B cell (primary cell): ENCODE results near the gene ADCY7. TPM values are rescaled to one million over a fixed set of nuclear protein-coding genes. Genes with fewer than 3 reads are reported as not detected.

ENCODE experiments used
- ATAC-seq: fragments of 200-7000 bp; cut with Tn5 transposase; one replicate; pipeline ENCODE4 v1.10.0; 2021; ENCODE audit warnings: low read depth, mild to moderate bottlenecking, moderate number of reproducible peaks, moderate library complexity
- CTCF ChIA-PET: fragments of 350-600 bp; sonication (Branson Sonifier 250); formaldehyde crosslinking; loops from one replicate; lab custom pipeline; 2021; ENCODE audit warnings: antibody characterized with exemption, inconsistent platforms; lab: Charles Lee
- POLR2A ChIA-PET: fragments of 350-600 bp; sonication (Branson Sonifier 250); formaldehyde crosslinking; loops from one replicate; lab custom pipeline; 2021; ENCODE audit warnings: antibody characterized with exemption; lab: Charles Lee
- DNase-seq: peaks from one replicate; pipeline ENCODE4 v3.0.0; 2013
- H2AFZ ChIP-seq: 2 replicates; pipeline ENCODE4 v1.6.1; 2012; ENCODE audit warnings: mild to moderate bottlenecking, low read depth, low read length; ENCODE audit not compliant: insufficient read depth, poor library complexity, severe bottlenecking
- H3K27ac ChIP-seq, 2 donors: 1 replicate in 1 of 2; 2 replicates in 1 of 2; pipeline ENCODE4 v1.5.1; 2012 to 2013; ENCODE audit warnings: low read length in 2 of 2, mild to moderate bottlenecking in 2 of 2, moderate library complexity in 1 of 2
- H3K27me3 ChIP-seq, 4 experiments: fragments of 200-600 bp in 1 of 4; sonication (generic) in 1 of 4; replicated peaks in 1 of 4; 1 replicate in 2 of 4; 2 replicates in 2 of 4; pipeline versions ENCODE4 v1.6.1 to v1.7.0; 2013 to 2016; ENCODE audit warnings: low read length in 3 of 4, mild to moderate bottlenecking in 2 of 4, mixed read lengths in 1 of 4, moderate library complexity in 1 of 4; ENCODE audit not compliant: insufficient read depth in 4 of 4, control insufficient read depth in 3 of 4; ENCODE audit errors: control extremely low read depth in 1 of 4
- H3K36me3 ChIP-seq, 2 experiments: replicated peaks in 1 of 2; 1 replicate in 1 of 2; 2 replicates in 1 of 2; pipeline versions ENCODE4 v1.6.1 to v1.7.1; 2013; ENCODE audit warnings: low read length in 1 of 2; ENCODE audit not compliant: insufficient read depth in 2 of 2, control insufficient read depth in 1 of 2; ENCODE audit errors: control extremely low read depth in 1 of 2, extremely low read depth in 1 of 2
- H3K4me1 ChIP-seq, 2 donors: fragments of 200-600 bp in 1 of 2; sonication (generic) in 1 of 2; 1 replicate in 1 of 2; 2 replicates in 1 of 2; pipeline versions ENCODE4 v1.5.1 to v1.6.1; 2013 to 2017; ENCODE audit warnings: low read length in 2 of 2; ENCODE audit not compliant: control insufficient read depth in 2 of 2, insufficient read depth in 2 of 2
- H3K4me2 ChIP-seq: replicated peaks from 2 replicates; pipeline ENCODE3; 2012; ENCODE audit warnings: mild to moderate bottlenecking, low read depth, low read length; ENCODE audit not compliant: poor library complexity, severe bottlenecking
- H3K4me3 ChIP-seq, 5 experiments: fragments of 200-600 bp in 1 of 5; sonication (generic) in 1 of 5; 1 replicate in 3 of 5; 2 replicates in 2 of 5; pipeline versions ENCODE4 v1.5.1 to v1.7.0; 2011 to 2016; ENCODE audit warnings: low read length in 4 of 5, mild to moderate bottlenecking in 4 of 5, low read depth in 2 of 5, control low read depth in 1 of 5, moderate library complexity in 1 of 5; ENCODE audit not compliant: insufficient read depth in 1 of 5; ENCODE audit errors: control extremely low read depth in 1 of 5, extremely low read depth in 1 of 5
- H3K79me2 ChIP-seq: fragments of 200-600 bp; sonication (generic); one replicate; pipeline ENCODE4 v1.6.0; 2016; ENCODE audit warnings: low read length; ENCODE audit not compliant: control insufficient read depth, insufficient read depth
- H3K9ac ChIP-seq: fragments of 200-600 bp; sonication (generic); 2 replicates; pipeline ENCODE4 v1.6.1; 2017; ENCODE audit warnings: mild to moderate bottlenecking, low read length, moderate library complexity
- H3K9me3 ChIP-seq, 3 donors: one replicate each; pipeline versions ENCODE4 v1.6.1 to v1.7.1; 2013; ENCODE audit warnings: low read length in 2 of 3; ENCODE audit not compliant: control insufficient read depth in 2 of 3, insufficient read depth in 1 of 3; ENCODE audit errors: control extremely low read depth in 1 of 3
- H4K20me1 ChIP-seq: 2 replicates; pipeline ENCODE4 v1.6.0; 2012; ENCODE audit warnings: mild to moderate bottlenecking, low read length; ENCODE audit not compliant: insufficient read depth, control insufficient read depth, poor library complexity, severe bottlenecking
- H3K27ac Mint-ChIP-seq: one replicate; pipeline ENCODE4 v1.8.0; 2021; ENCODE audit warnings: mixed read lengths
- H3K27me3 Mint-ChIP-seq: one replicate; pipeline ENCODE4 v1.8.0; 2021; ENCODE audit warnings: mixed read lengths
- H3K4me1 Mint-ChIP-seq: one replicate; pipeline ENCODE4 v1.8.0; 2021; ENCODE audit warnings: mixed read lengths
- H3K4me3 Mint-ChIP-seq: one replicate; pipeline ENCODE4 v1.8.0; 2021; ENCODE audit warnings: mixed read lengths
- H3K9me3 Mint-ChIP-seq: one replicate; pipeline ENCODE4 v1.8.0; 2022; ENCODE audit warnings: mixed read lengths; ENCODE audit not compliant: insufficient read depth
- EZH2 ChIP-seq: IDR thresholded peaks from 2 replicates; pipeline ENCODE4 v1.6.1; 2012; ENCODE audit warnings: borderline replicate concordance, low read depth, mild to moderate bottlenecking, moderate library complexity, low read length; ENCODE audit not compliant: insufficient read depth, poor library complexity, severe bottlenecking
- WGBS: methylation state at CpG from one replicate; pipeline ENCODE4 v1.1.5; 2013; ENCODE audit warnings: missing lambda C conversion rate; ENCODE audit not compliant: insufficient coverage; 5-methylcytosine and 5-hydroxymethylcytosine counted together
- intact Hi-C: fragments of 100-400 bp; cut with micrococcal nuclease; formaldehyde crosslinking; loops from one replicate; pipeline ENCODE4 v1.10.0; 2022
- polyA plus RNA-seq: library from polyadenylated mRNA; depleted of rRNA; stranded (reverse); fragments of >200 nt; gene quantifications from 2 replicates; pipeline ENCODE4 v1.2.3, GENCODE V29; 2012
- total RNA-seq, 2 donors: library from RNA; stranded (reverse); fragments of 120-200 nt in 1 of 2; gene quantifications; 1 replicate in 1 of 2; 2 replicates in 1 of 2; pipeline versions ENCODE4 v1.2.3 to v1.2.4, GENCODE V29; 2013 to 2022
- TF ChIP-seq, protein P1 (sequence below): fragments of 200-600 bp; IDR thresholded peaks from one replicate; pipeline ENCODE4 v1.8.0; 2022; ENCODE audit warnings: antibody characterized with exemption, mild to moderate bottlenecking

The ADCY7 gene
- total and polyA plus RNA-seq, 2 donors (not counting 1 experiment from before 2014, with no cell fraction given), result 78.4 to 207 TPM

DNA sequence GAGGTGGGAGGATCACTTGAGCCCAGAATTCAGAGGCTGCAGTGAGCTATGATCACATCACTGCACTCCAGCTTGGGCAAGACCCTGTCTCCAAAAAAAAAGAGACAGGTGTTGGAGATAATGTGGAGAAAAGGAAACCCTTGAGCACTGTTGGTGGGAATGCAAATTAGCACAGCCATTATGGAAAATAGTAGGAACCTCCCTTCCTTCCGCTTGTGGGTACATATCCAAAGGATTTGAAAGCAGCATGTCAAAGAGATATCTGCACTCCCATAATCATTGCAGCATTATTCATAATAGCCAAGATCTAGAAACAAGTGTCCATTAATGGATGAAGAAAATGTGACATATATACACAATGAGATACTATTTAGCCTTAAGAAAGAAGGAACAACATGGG is 9.7 kb upstream of the ADCY7 start:
- Histone ChIP-seq H3K79me2 (no peaks in the 10 kb centered on the region), H3K4me1 (peaks cover 0 to 4% of the 10 kb centered on the region in 2 donors), H3K4me2 (no peak overlapping the region), H3K9ac (no peak overlapping the region), H3K27ac (no peak overlapping the region), H3K4me3 (no peak overlapping the region), H3K9me3 (peaks cover 0 to 11% (median 4%) of the 10 kb centered on the region in 3 donors), H3K36me3 (no peaks in the 10 kb centered on the region), H2AFZ (no peak overlapping the region), H3K27me3 (peaks cover 0 to 18% (median 7%) of the 10 kb centered on the region in 4 experiments), H4K20me1 (no peaks in the 10 kb centered on the region)
- no peak for DNase-seq
- Mint-ChIP-seq H3K9me3 (no peaks in the 10 kb centered on the region), H3K4me1 (peaks cover 9% of the 10 kb centered on the region), H3K27me3 (peaks cover 7% of the 10 kb centered on the region), H3K4me3 (no peak overlapping the region), H3K27ac (no peak overlapping the region)
- ATAC-seq, result no peak
- POLR2A ChIA-PET, result no interaction called here
- intact Hi-C loops, result no loop called here
- CTCF ChIA-PET, result no interaction called here
- TF ChIP-seq EZH2, result no peak
- TF ChIP-seq, protein P1, sequence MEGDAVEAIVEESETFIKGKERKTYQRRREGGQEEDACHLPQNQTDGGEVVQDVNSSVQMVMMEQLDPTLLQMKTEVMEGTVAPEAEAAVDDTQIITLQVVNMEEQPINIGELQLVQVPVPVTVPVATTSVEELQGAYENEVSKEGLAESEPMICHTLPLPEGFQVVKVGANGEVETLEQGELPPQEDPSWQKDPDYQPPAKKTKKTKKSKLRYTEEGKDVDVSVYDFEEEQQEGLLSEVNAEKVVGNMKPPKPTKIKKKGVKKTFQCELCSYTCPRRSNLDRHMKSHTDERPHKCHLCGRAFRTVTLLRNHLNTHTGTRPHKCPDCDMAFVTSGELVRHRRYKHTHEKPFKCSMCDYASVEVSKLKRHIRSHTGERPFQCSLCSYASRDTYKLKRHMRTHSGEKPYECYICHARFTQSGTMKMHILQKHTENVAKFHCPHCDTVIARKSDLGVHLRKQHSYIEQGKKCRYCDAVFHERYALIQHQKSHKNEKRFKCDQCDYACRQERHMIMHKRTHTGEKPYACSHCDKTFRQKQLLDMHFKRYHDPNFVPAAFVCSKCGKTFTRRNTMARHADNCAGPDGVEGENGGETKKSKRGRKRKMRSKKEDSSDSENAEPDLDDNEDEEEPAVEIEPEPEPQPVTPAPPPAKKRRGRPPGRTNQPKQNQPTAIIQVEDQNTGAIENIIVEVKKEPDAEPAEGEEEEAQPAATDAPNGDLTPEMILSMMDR, result no peak
- WGBS, result no CpG with 5 or more reads among the region's 1 CpG

DNA sequence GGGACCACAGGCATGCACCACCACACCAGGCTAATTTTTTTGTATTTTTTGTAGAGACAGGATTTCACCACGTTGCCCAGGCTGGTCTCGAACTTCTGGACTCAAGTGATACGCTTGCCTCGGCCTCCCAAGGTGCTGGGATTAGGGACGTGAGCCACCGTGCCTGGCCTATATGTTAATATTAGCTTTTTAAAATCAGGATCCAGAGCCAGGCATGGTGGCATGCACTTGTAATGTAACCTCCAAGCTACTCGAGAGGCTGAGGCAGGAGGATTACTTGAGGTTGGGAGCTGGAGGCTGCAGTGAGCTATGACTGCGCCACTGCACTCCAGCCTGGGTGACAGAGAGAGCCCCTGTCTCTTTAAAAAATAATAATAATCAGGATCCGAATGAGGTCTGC is 8.5 kb upstream of the ADCY7 start:
- Histone ChIP-seq H3K4me1 (peaks cover 0 to 4% of the 10 kb centered on the region in 2 donors), H3K36me3 (no peaks in the 10 kb centered on the region), H3K4me2 (no peak overlapping the region), H3K79me2 (no peaks in the 10 kb centered on the region), H2AFZ (no peak overlapping the region), H4K20me1 (no peaks in the 10 kb centered on the region), H3K9ac (no peak overlapping the region), H3K27me3 (peaks cover 0 to 18% (median 8%) of the 10 kb centered on the region in 4 experiments), H3K4me3 (no peak overlapping the region), H3K27ac (no peak overlapping the region), H3K9me3 (peaks cover 0 to 11% (median 4%) of the 10 kb centered on the region in 3 donors)
- CTCF ChIA-PET, result interaction anchor here (1.5 to 4.0 kb wide), 3 partner anchors 12 to 69 kb away, joined by 4 to 13 read pairs (median 5); no protein-coding TSS in a partner anchor
- Mint-ChIP-seq H3K4me1 (peaks cover 9% of the 10 kb centered on the region), H3K27me3 (peaks cover 7% of the 10 kb centered on the region), H3K9me3 (no peaks in the 10 kb centered on the region), H3K27ac (no peak overlapping the region), H3K4me3 (no peak overlapping the region)
- TF ChIP-seq, protein P1, result no peak
- no peak for TF ChIP-seq EZH2
- DNase-seq, result no peak
- intact Hi-C loops, result no loop called here
- POLR2A ChIA-PET, result interaction anchor here (0.7 kb wide), 1 partner anchor 21 kb away, joined by 3 read pairs; no protein-coding TSS in a partner anchor
- no peak for ATAC-seq
- 96% methylated on average over 5 of the region's 9 CpGs for WGBS
